CD14-positive monocyte (primary cell): ENCODE measurements around the gene FHIP1B. TPM values are rescaled to one million over a fixed set of nuclear protein-coding genes. Genes with fewer than 3 reads are reported as not detected.

Experiments used
- DNase-seq, 3 donors: peaks; one replicate each; pipeline ENCODE4 v3.0.0-alpha.2; 2011 to 2022
- H2AFZ ChIP-seq: 2 replicates; pipeline ENCODE4 v1.6.0; 2012; ENCODE audit warnings: mild to moderate bottlenecking, low read depth, low read length, inconsistent platforms; ENCODE audit not compliant: insufficient read depth, poor library complexity, severe bottlenecking
- H3K27ac ChIP-seq, 2 donors: 1 replicate in 1 of 2; 2 replicates in 1 of 2; pipeline ENCODE4 v1.5.1; 2012 to 2013; ENCODE audit warnings: low read length in 2 of 2, control low read depth in 1 of 2, inconsistent platforms in 1 of 2, low read depth in 1 of 2, mild to moderate bottlenecking in 1 of 2
- H3K27me3 ChIP-seq, 2 donors: one replicate each; pipeline versions ENCODE4 v1.6.0 to v1.6.1; 2011 to 2013; ENCODE audit warnings: low read length in 2 of 2; ENCODE audit not compliant: control insufficient read depth in 2 of 2, insufficient read depth in 2 of 2
- H3K36me3 ChIP-seq, 2 donors: replicated peaks in 1 of 2; 1 replicate in 1 of 2; 2 replicates in 1 of 2; pipeline versions ENCODE4 v1.5.1 to v1.6.1; 2012 to 2013; ENCODE audit warnings: low read length in 2 of 2, control low read depth in 1 of 2, inconsistent platforms in 1 of 2, mild to moderate bottlenecking in 1 of 2; ENCODE audit not compliant: insufficient read depth in 2 of 2, control insufficient read depth in 1 of 2
- H3K4me1 ChIP-seq, 2 donors: 1 replicate in 1 of 2; 2 replicates in 1 of 2; pipeline versions ENCODE4 v1.5.1 to v1.6.1; 2012 to 2013; ENCODE audit warnings: low read length in 2 of 2, control low read depth in 1 of 2, inconsistent platforms in 1 of 2, mild to moderate bottlenecking in 1 of 2, moderate library complexity in 1 of 2; ENCODE audit not compliant: insufficient read depth in 2 of 2, control insufficient read depth in 1 of 2
- H3K4me2 ChIP-seq: replicated peaks from 2 replicates; pipeline ENCODE3; 2012; ENCODE audit warnings: low read length, moderate library complexity, mild to moderate bottlenecking; ENCODE audit not compliant: poor library complexity, severe bottlenecking; ENCODE audit errors: extremely low read depth
- H3K4me3 ChIP-seq, 3 experiments: fragments of 200-600 bp in 1 of 3; sonication (generic) in 1 of 3; replicated peaks in 1 of 3; 1 replicate in 2 of 3; 2 replicates in 1 of 3; pipeline ENCODE4 v1.5.1; 2011 to 2013; ENCODE audit warnings: low read length in 3 of 3, mild to moderate bottlenecking in 3 of 3, control low read depth in 2 of 3, low read depth in 2 of 3, inconsistent platforms in 1 of 3, moderate library complexity in 1 of 3
- H3K79me2 ChIP-seq: 2 replicates; pipeline ENCODE4 v1.6.0; 2012; ENCODE audit warnings: mild to moderate bottlenecking, control low read depth, inconsistent platforms, low read length, moderate library complexity; ENCODE audit not compliant: insufficient read depth
- H3K9ac ChIP-seq: 2 replicates; pipeline ENCODE4 v1.6.0; 2017; ENCODE audit warnings: low read length, mild to moderate bottlenecking; ENCODE audit not compliant: insufficient read depth, poor library complexity, severe bottlenecking
- H3K9me3 ChIP-seq, 2 donors: replicated peaks in 1 of 2; 1 replicate in 1 of 2; 2 replicates in 1 of 2; pipeline versions ENCODE4 v1.5.1 to v1.6.1; 2012 to 2013; ENCODE audit warnings: low read length in 2 of 2, control low read depth in 1 of 2; ENCODE audit not compliant: control insufficient read depth in 1 of 2, insufficient read depth in 1 of 2
- H4K20me1 ChIP-seq: 2 replicates; pipeline ENCODE4 v1.6.0; 2012; ENCODE audit warnings: mild to moderate bottlenecking, low read length, control low read depth, moderate library complexity; ENCODE audit not compliant: insufficient read depth
- H3K27ac Mint-ChIP-seq, 7 donors: one replicate each; pipeline ENCODE4 v1.8.0; 2020; ENCODE audit warnings: mild to moderate bottlenecking in 7 of 7, mixed read lengths in 7 of 7, moderate library complexity in 6 of 7, inconsistent platforms in 2 of 7
- H3K27me3 Mint-ChIP-seq, 3 donors: one replicate each; pipeline ENCODE4 v1.8.0; 2021 to 2022; ENCODE audit warnings: low read depth in 3 of 3, mild to moderate bottlenecking in 3 of 3, mixed read lengths in 3 of 3, moderate library complexity in 3 of 3, inconsistent platforms in 1 of 3
- H3K36me3 Mint-ChIP-seq, 2 donors: one replicate each; pipeline ENCODE4 v1.8.0; 2020; ENCODE audit warnings: mixed read lengths in 2 of 2, inconsistent platforms in 1 of 2, mild to moderate bottlenecking in 1 of 2
- H3K4me1 Mint-ChIP-seq: one replicate; pipeline ENCODE4 v1.8.0; 2020; ENCODE audit warnings: mild to moderate bottlenecking, mixed read lengths
- H3K4me3 Mint-ChIP-seq, 2 donors: one replicate each; pipeline ENCODE4 v1.8.0; 2020; ENCODE audit warnings: mild to moderate bottlenecking in 2 of 2, mixed read lengths in 2 of 2, moderate library complexity in 1 of 2
- H3K9me3 Mint-ChIP-seq, 7 donors: one replicate each; pipeline ENCODE4 v1.8.0; 2020 to 2022; ENCODE audit warnings: mixed read lengths in 7 of 7, mild to moderate bottlenecking in 6 of 7, moderate library complexity in 6 of 7, inconsistent platforms in 2 of 7
- CTCF ChIP-seq: fragments of 200-600 bp; IDR thresholded peaks from one replicate; pipeline ENCODE4 v1.8.0; 2022; ENCODE audit warnings: antibody characterized with exemption, mild to moderate bottlenecking
- WGBS: methylation state at CpG from one replicate; pipeline ENCODE4 v1.1.5; 2013; ENCODE audit warnings: missing lambda C conversion rate; ENCODE audit not compliant: insufficient coverage; 5-methylcytosine and 5-hydroxymethylcytosine counted together
- intact Hi-C, 2 donors: fragments of 100-400 bp; cut with micrococcal nuclease; formaldehyde crosslinking; loops; one replicate each; pipeline versions ENCODE4 v1.15.0 to v1.15.1; 2023
- polyA plus RNA-seq, 3 donors: library from polyadenylated mRNA; depleted of rRNA in 1 of 3; unstranded in 2 of 3; stranded (reverse) in 1 of 3; fragments of 300-500 nt in 2 of 3; fragments of >200 nt in 1 of 3; fragmentation: Illumina TruSeq in 2 of 3; gene quantifications; 1 replicate in 2 of 3; 2 replicates in 1 of 3; pipeline ENCODE4 v1.2.3, GENCODE V29; 2012 to 2021

FHIP1B gene
- polyA plus RNA-seq, 3 donors, result 14.2 to 64.1 (median 18.9) TPM

GRCh38 chr11:6258571-6259081 lies 24.2 kb upstream of the FHIP1B start:
- Histone ChIP-seq H3K79me2 (no peaks in the 10 kb centered on the region), H3K4me1 (peaks cover 14 to 18% of the 10 kb centered on the region in 2 donors), H3K4me2 (peak overlapping the region; percentile 71), H3K9ac (no peak overlapping the region), H3K36me3 (no peaks in the 10 kb centered on the region), H3K27ac (no peak overlapping the region), H2AFZ (peak overlapping the region; percentile 74), H3K9me3 (peaks cover 0 to 21% of the 10 kb centered on the region in 2 donors), H3K27me3 (peaks cover 76 to 92% of the 10 kb centered on the region in 2 donors), H4K20me1 (no peaks in the 10 kb centered on the region), H3K4me3 (peak overlapping the region in 1 of 3 experiments; percentile 67)
- Mint-ChIP-seq H3K4me1 (peaks cover 12% of the 10 kb centered on the region), H3K27me3 (peaks cover 0 to 18% (median 0%) of the 10 kb centered on the region in 3 donors), H3K36me3 (no peaks in the 10 kb centered on the region), H3K27ac (no peak overlapping the region), H3K9me3 (peaks cover 0 to 12% (median 0%) of the 10 kb centered on the region in 7 donors), H3K4me3 (peak overlapping the region; percentile 59 to 84)
- TF ChIP-seq CTCF, result no peak
- WGBS, result 10% methylated on average over 15 of the region's 16 CpGs
- intact Hi-C loops, result no loop called here
- no peak for DNase-seq

GRCh38 chr11:6258141-6258540 lies 23.7 kb upstream of the FHIP1B start:
- Histone ChIP-seq H2AFZ (no peak overlapping the region), H3K9ac (no peak overlapping the region), H3K4me1 (peaks cover 14 to 18% of the 10 kb centered on the region in 2 donors), H3K4me3 (no peak overlapping the region), H3K27ac (no peak overlapping the region), H3K4me2 (no peak overlapping the region), H3K27me3 (peaks cover 74 to 88% of the 10 kb centered on the region in 2 donors), H3K9me3 (peaks cover 0 to 21% of the 10 kb centered on the region in 2 donors), H4K20me1 (no peaks in the 10 kb centered on the region), H3K36me3 (no peaks in the 10 kb centered on the region), H3K79me2 (no peaks in the 10 kb centered on the region)
- peak overlapping the region in 1 of 2 donors; percentile 84 for H3K4me3 Mint-ChIP-seq
- no peak for DNase-seq
- intact Hi-C loops, result no loop called here
- H3K9me3 Mint-ChIP-seq, result peaks cover 0 to 12% (median 0%) of the 10 kb centered on the region in 7 donors
- H3K4me1 Mint-ChIP-seq, result peaks cover 12% of the 10 kb centered on the region
- no peaks in the 10 kb centered on the region for H3K36me3 Mint-ChIP-seq
- WGBS, result no CpG with 5 or more reads among the region's 3 CpGs
- H3K27me3 Mint-ChIP-seq, result peaks cover 0 to 17% (median 0%) of the 10 kb centered on the region in 3 donors
- no peak for TF ChIP-seq CTCF
- no peak overlapping the region for H3K27ac Mint-ChIP-seq
